Right forelimb (tissue), 1 donor: ENCODE results near the gene ST7L.
"Not testable (repeated sequence)": the region's sequence is repeated elsewhere in the genome, so short reads cannot be mapped to it uniquely, and the experiment has no call there.

Experiments used
- DNase-seq: peaks from one replicate; pipeline ENCODE4 v3.0.0-alpha.2; 2018

Gene ST7L

GRCh38 chr1:112618721-112619517, at the start of gene ST7L:
Gene ST7L (minus strand): TSS chr1:112619141. CDS start chr1:112619113, 28 bp downstream.
- DNase-seq, result peak; percentile 90

- no peak for DNase-seq
These were observed 48.0 kb upstream of the ST7L start for GRCh38 chr1:112666946-112667345.

GRCh38 chr1:112665857-112666256, 46.9 kb upstream of the ST7L start:
- no peak for DNase-seq

GRCh38 chr1:112651205-112651604, 32.3 kb upstream of the ST7L start:
- DNase-seq, result no peak

GRCh38 chr1:112646225-112646624, 27.3 kb upstream of the ST7L start:
- DNase-seq, result no peak

GRCh38 chr1:112643080-112643479, 24.1 kb upstream of the ST7L start:
- no peak for DNase-seq

GRCh38 chr1:112640437-112640836, 21.5 kb upstream of the ST7L start:
- not testable (repeated sequence) for DNase-seq

- no peak for DNase-seq
These were observed 19.1 kb upstream of the ST7L start for GRCh38 chr1:112638110-112638428.

- DNase-seq, result no peak
These were observed 18.5 kb upstream of the ST7L start for GRCh38 chr1:112637254-112638109.

GRCh38 chr1:112636597-112637253, 17.8 kb upstream of the ST7L start:
- DNase-seq, result no peak

- no peak for DNase-seq
These were observed 17.1 kb upstream of the ST7L start for GRCh38 chr1:112636056-112636455.

GRCh38 chr1:112634367-112634766, 15.4 kb upstream of the ST7L start:
- DNase-seq, result no peak

GRCh38 chr1:112633628-112634027, 14.7 kb upstream of the ST7L start:
- DNase-seq, result no peak

GRCh38 chr1:112629256-112629655, 10.3 kb upstream of the ST7L start:
- DNase-seq, result no peak

- DNase-seq, result no peak
These were observed 9.6 kb upstream of the ST7L start for GRCh38 chr1:112628516-112628915.

- DNase-seq, result no peak
These were observed 7.9 kb upstream of the ST7L start for GRCh38 chr1:112626887-112627286.

GRCh38 chr1:112626193-112626592, 7.3 kb upstream of the ST7L start:
- no peak for DNase-seq

GRCh38 chr1:112625696-112626095, 6.8 kb upstream of the ST7L start:
- DNase-seq, result no peak

- not testable (repeated sequence) for DNase-seq
These were observed 5.6 kb upstream of the ST7L start for GRCh38 chr1:112624493-112624892.

GRCh38 chr1:112620377-112620695, 1.4 kb upstream of the ST7L start:
- no peak for DNase-seq

GRCh38 chr1:112619518-112620376, 806 bp upstream of the ST7L start, which contains the start of gene CAPZA1:
Gene CAPZA1 (plus strand): TSS chr1:112619832. CDS start chr1:112619845, 13 bp downstream.
- DNase-seq, result peak; percentile 96

GRCh38 chr1:112618114-112618720, 724 bp downstream of the ST7L start:
- DNase-seq, result no peak
